H9 (cell line): ENCODE results near the gene PER2. TPM values are rescaled to one million over a fixed set of nuclear protein-coding genes. Genes with fewer than 3 reads are reported as not detected.

Source experiments
- DNase-seq: peaks from one replicate; pipeline ENCODE4 v3.0.0-alpha.2; 2017
- H2AFZ ChIP-seq: one replicate; pipeline ENCODE4 v1.6.1; 2013; ENCODE audit warnings: mild to moderate bottlenecking, low read length, control low read depth, moderate library complexity
- H2AK5ac ChIP-seq: 2 replicates; pipeline ENCODE4 v1.6.1; 2013; ENCODE audit warnings: low read length, control low read depth, mixed read lengths; ENCODE audit not compliant: insufficient read length
- H2BK120ac ChIP-seq: one replicate; pipeline ENCODE4 v1.6.1; 2013; ENCODE audit warnings: low read depth, mild to moderate bottlenecking, low read length, control low read depth, inconsistent platforms; ENCODE audit not compliant: poor library complexity, severe bottlenecking
- H2BK12ac ChIP-seq: 2 replicates; pipeline ENCODE4 v1.6.1; 2013; ENCODE audit warnings: low read length, control low read depth, mixed read lengths, low read depth; ENCODE audit not compliant: insufficient read length
- H2BK15ac ChIP-seq: 2 replicates; pipeline ENCODE4 v1.6.1; 2013; ENCODE audit warnings: low read depth, low read length, control low read depth
- H2BK20ac ChIP-seq: one replicate; pipeline ENCODE4 v1.6.1; 2013; ENCODE audit warnings: low read depth, mild to moderate bottlenecking, low read length, control low read depth, inconsistent platforms; ENCODE audit not compliant: poor library complexity, severe bottlenecking
- H2BK5ac ChIP-seq: 2 replicates; pipeline ENCODE4 v1.6.1; 2013; ENCODE audit warnings: low read length, control low read depth, mixed read lengths; ENCODE audit not compliant: insufficient read length
- H3K14ac ChIP-seq: 2 replicates; pipeline ENCODE4 v1.6.1; 2013; ENCODE audit warnings: low read length, control low read depth; ENCODE audit not compliant: insufficient read depth
- H3K18ac ChIP-seq: 2 replicates; pipeline ENCODE4 v1.6.1; 2013; ENCODE audit warnings: low read depth, mild to moderate bottlenecking, mixed read lengths, low read length, control low read depth; ENCODE audit not compliant: insufficient read length
- H3K23ac ChIP-seq: 2 replicates; pipeline ENCODE4 v1.6.1; 2013; ENCODE audit warnings: low read length, control low read depth, mixed read lengths, low read depth; ENCODE audit not compliant: insufficient read length
- H3K23me2 ChIP-seq: 2 replicates; pipeline ENCODE4 v1.6.1; 2013; ENCODE audit warnings: low read depth, mild to moderate bottlenecking, mixed read lengths, low read length, control low read depth; ENCODE audit not compliant: insufficient read length, poor library complexity, severe bottlenecking
- H3K27ac ChIP-seq: 2 replicates; pipeline ENCODE4 v1.5.1; 2013; ENCODE audit warnings: low read length, control low read depth, mixed read lengths, low read depth; ENCODE audit not compliant: insufficient read length
- H3K27me3 ChIP-seq: 2 replicates; pipeline ENCODE4 v1.6.1; 2013; ENCODE audit warnings: low read length, control low read depth, inconsistent platforms; ENCODE audit not compliant: insufficient read depth
- H3K4ac ChIP-seq: 2 replicates; pipeline ENCODE4 v1.6.1; 2013; ENCODE audit warnings: low read depth, mild to moderate bottlenecking, control low read depth, inconsistent platforms, low read length, moderate library complexity
- H3K4me1 ChIP-seq: 2 replicates; pipeline ENCODE4 v1.6.1; 2013; ENCODE audit warnings: low read length, control low read depth, inconsistent platforms; ENCODE audit not compliant: insufficient read depth
- H3K4me2 ChIP-seq: 2 replicates; pipeline ENCODE4 v1.6.1; 2013; ENCODE audit warnings: low read length, control low read depth, mixed read lengths; ENCODE audit not compliant: insufficient read length, insufficient read depth
- H3K56ac ChIP-seq: 2 replicates; pipeline ENCODE4 v1.6.1; 2013; ENCODE audit warnings: low read depth, mild to moderate bottlenecking, mixed read lengths, low read length, control low read depth; ENCODE audit not compliant: insufficient read length
- H3K79me1 ChIP-seq: 2 replicates; pipeline ENCODE4 v1.6.1; 2013; ENCODE audit warnings: low read depth, mild to moderate bottlenecking, moderate library complexity, low read length, control low read depth, inconsistent platforms; ENCODE audit not compliant: insufficient read depth, poor library complexity, severe bottlenecking
- H3K79me2 ChIP-seq: 2 replicates; pipeline ENCODE4 v1.6.1; 2013; ENCODE audit warnings: low read length, control low read depth, inconsistent platforms; ENCODE audit not compliant: insufficient read depth
- H3K9ac ChIP-seq: 2 replicates; pipeline ENCODE4 v1.6.1; 2013; ENCODE audit warnings: low read length, control low read depth, mixed read lengths; ENCODE audit not compliant: insufficient read length; ENCODE audit errors: extremely low read depth
- H3K9me3 ChIP-seq: one replicate; pipeline ENCODE4 v1.6.1; 2013; ENCODE audit warnings: low read depth, low read length, inconsistent platforms; ENCODE audit not compliant: control insufficient read depth
- H3T11ph ChIP-seq: one replicate; pipeline ENCODE4 v1.6.1; 2013; ENCODE audit warnings: mild to moderate bottlenecking, low read length, control low read depth, inconsistent platforms
- H4K20me1 ChIP-seq: one replicate; pipeline ENCODE4 v1.6.1; 2013; ENCODE audit not compliant: control insufficient read depth, insufficient read length, insufficient read depth
- H4K5ac ChIP-seq: 2 replicates; pipeline ENCODE4 v1.6.1; 2013; ENCODE audit warnings: low read depth, mild to moderate bottlenecking, mixed read lengths, low read length, control low read depth; ENCODE audit not compliant: insufficient read length
- H4K8ac ChIP-seq: replicated peaks from 2 replicates; pipeline ENCODE4 v1.6.1; 2013; ENCODE audit warnings: low read length, control low read depth, mixed read lengths, low read depth; ENCODE audit not compliant: insufficient read length
- H4K91ac ChIP-seq: 2 replicates; pipeline ENCODE4 v1.6.1; 2013; ENCODE audit warnings: low read depth, mild to moderate bottlenecking, moderate library complexity, mixed read lengths, low read length, control low read depth; ENCODE audit not compliant: insufficient read length
- H3K27ac Mint-ChIP-seq, 3 experiments: 2 replicates in 2 of 3; 3 replicates in 1 of 3; pipeline ENCODE4 v1.8.0; 2020 to 2021; ENCODE audit warnings: mixed read lengths in 3 of 3, mild to moderate bottlenecking in 1 of 3, moderate library complexity in 1 of 3
- H3K27me3 Mint-ChIP-seq: 2 replicates; pipeline ENCODE4 v1.8.0; 2021; ENCODE audit warnings: low read depth, mild to moderate bottlenecking, moderate library complexity, mixed read lengths
- H3K36me3 Mint-ChIP-seq, 3 experiments: 2 replicates in 2 of 3; 3 replicates in 1 of 3; pipeline ENCODE4 v1.8.0; 2020 to 2021; ENCODE audit warnings: low read depth in 3 of 3, mixed read lengths in 3 of 3; ENCODE audit not compliant: insufficient read depth in 1 of 3
- H3K4me1 Mint-ChIP-seq, 2 experiments: 2 replicates each; pipeline ENCODE4 v1.8.0; 2020; ENCODE audit warnings: mixed read lengths in 2 of 2
- H3K4me3 Mint-ChIP-seq, 2 experiments: 2 replicates in 1 of 2; 3 replicates in 1 of 2; pipeline ENCODE4 v1.8.0; 2020 to 2021; ENCODE audit warnings: mild to moderate bottlenecking in 2 of 2, mixed read lengths in 2 of 2, moderate library complexity in 1 of 2
- H3K9me3 Mint-ChIP-seq, 2 experiments: 2 replicates in 1 of 2; 3 replicates in 1 of 2; pipeline ENCODE4 v1.8.0; 2020; ENCODE audit warnings: mild to moderate bottlenecking in 2 of 2, mixed read lengths in 2 of 2, moderate library complexity in 1 of 2
- CTCF ChIP-seq: fragments of 200-600 bp; sonication (generic); conservative IDR thresholded peaks from 3 replicates; pipeline ENCODE4 v1.8.0; 2021; ENCODE audit warnings: antibody characterized with exemption, mild to moderate bottlenecking
- WGBS: extraction: QIAGEN DNeasy Blood & Tissue Kit; methylation state at CpG from one replicate; pipeline ENCODE4 v1.1.7; 2013; ENCODE audit warnings: missing lambda C conversion rate, low lambda C conversion rate, mixed read lengths; ENCODE audit not compliant: insufficient read length; ENCODE audit errors: extremely low coverage; 5-methylcytosine and 5-hydroxymethylcytosine counted together
- total RNA-seq: library from RNA; stranded (reverse); gene quantifications from 2 replicates; pipeline ENCODE4 v1.2.1, GENCODE V29; 2021

Gene PER2
- total RNA-seq, 1 experiment from 2014 or later, result 12.9 TPM

DNA sequence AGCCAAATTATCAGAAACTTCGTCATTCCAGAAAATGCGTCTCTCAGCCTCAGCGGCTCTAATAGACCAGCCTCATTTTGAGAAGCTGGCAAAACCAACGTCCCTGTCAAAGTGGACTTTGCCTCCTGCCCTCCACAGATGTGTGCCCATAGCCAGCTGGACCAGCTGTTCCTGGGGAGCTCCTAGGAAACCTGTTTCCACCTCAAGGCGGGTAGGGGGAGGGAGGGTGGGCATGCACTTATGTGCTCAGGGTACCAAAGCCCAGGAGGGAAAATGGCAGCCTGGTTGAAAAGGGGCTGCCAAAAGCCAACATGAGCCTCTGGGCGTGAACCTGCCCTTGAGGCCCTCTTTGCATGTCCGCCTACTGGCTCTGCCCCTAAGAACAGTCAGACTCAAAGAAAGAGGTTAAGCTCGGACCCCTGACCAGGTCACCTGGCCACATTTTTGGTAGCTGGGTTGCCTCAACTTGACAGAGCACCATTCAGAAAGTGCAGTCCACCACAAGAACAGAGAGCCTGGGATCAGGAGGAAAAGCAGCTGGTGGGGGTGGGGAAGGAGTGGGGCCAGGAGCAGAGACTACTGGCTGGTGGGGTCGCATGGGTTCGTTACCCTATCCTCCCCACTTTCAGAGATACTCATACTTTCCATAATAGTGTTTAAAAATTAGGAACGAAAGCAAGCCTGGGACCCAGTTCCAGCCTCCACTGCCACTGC, 3.5 kb downstream of the PER2 start:
- Mint-ChIP-seq H3K36me3 (no peaks in the 10 kb centered on the region), H3K27me3 (peaks cover 4% of the 10 kb centered on the region), H3K4me1 (peaks cover 28 to 47% of the 10 kb centered on the region in 2 experiments), H3K4me3 (no peak overlapping the region; a peak in 1 of 5 replicates), H3K27ac (peak overlapping the region in 2 of 3 experiments; percentile 62 to 89; a peak in 3 of 7 replicates), H3K9me3 (no peaks in the 10 kb centered on the region)
- no peaks in the 10 kb centered on the region for H3K9me3 ChIP-seq
- H3K79me1 ChIP-seq, result no peaks in the 10 kb centered on the region
- H4K91ac ChIP-seq, result peak overlapping the region; percentile 27
- H3K9ac ChIP-seq, result no peak overlapping the region
- no peak overlapping the region for H4K8ac ChIP-seq
- no peaks in the 10 kb centered on the region for H3K27me3 ChIP-seq
- no peak overlapping the region for H2BK12ac ChIP-seq
- no peak overlapping the region for H3K27ac ChIP-seq
- no peak overlapping the region for H4K5ac ChIP-seq
- H4K20me1 ChIP-seq, result no peaks in the 10 kb centered on the region
- no peak overlapping the region for H2AFZ ChIP-seq
- H3K18ac ChIP-seq, result peak overlapping the region; percentile 50
- DNase-seq, result no peak
- no peak overlapping the region for H3T11ph ChIP-seq
- H2AK5ac ChIP-seq, result no peak overlapping the region
- peaks cover 11% of the 10 kb centered on the region for H3K23me2 ChIP-seq
- peak overlapping the region; percentile 74 for H2BK120ac ChIP-seq
- H3K4me2 ChIP-seq, result no peak overlapping the region
- H3K79me2 ChIP-seq, result no peaks in the 10 kb centered on the region; the same call in 1 of the 2 replicates
- no peak overlapping the region for H2BK5ac ChIP-seq
- TF ChIP-seq CTCF, result no peak
- no peak overlapping the region for H2BK20ac ChIP-seq
- H3K23ac ChIP-seq, result no peak overlapping the region
- H2BK15ac ChIP-seq, result no peak overlapping the region
- no peaks in the 10 kb centered on the region; the same call in 1 of the 2 replicates for H3K4me1 ChIP-seq
- no CpG with 5 or more reads among the region's 11 CpGs for WGBS
- no peak overlapping the region for H3K56ac ChIP-seq
- peak overlapping the region; percentile 73; the same call in 1 of the 2 replicates for H3K14ac ChIP-seq
- H3K4ac ChIP-seq, result no peak overlapping the region; the same call in 1 of the 2 replicates
